Activated naive CD8-positive, alpha-beta T cell treated with anti-CD3 and anti-CD28 coated beads for 36 hours (primary cell): ENCODE data around the gene OGDH. TPM values are rescaled to one million over a fixed set of nuclear protein-coding genes. Genes with fewer than 3 reads are reported as not detected.
"Not testable (repeated sequence)": the region's sequence is repeated elsewhere in the genome, so short reads cannot be mapped to it uniquely, and the experiment has no call there.

Experiments used
- DNase-seq: peaks from one replicate; pipeline ENCODE4 v3.0.0; 2021
- H3K27ac Mint-ChIP-seq: one replicate; pipeline ENCODE4 v1.8.0; 2022; ENCODE audit warnings: mild to moderate bottlenecking, moderate library complexity, mixed read lengths
- H3K27me3 Mint-ChIP-seq: one replicate; pipeline ENCODE4 v1.8.0; 2022; ENCODE audit warnings: mild to moderate bottlenecking, mixed read lengths
- H3K36me3 Mint-ChIP-seq: one replicate; pipeline ENCODE4 v1.8.0; 2021; ENCODE audit warnings: mild to moderate bottlenecking, mixed read lengths
- H3K4me1 Mint-ChIP-seq: one replicate; pipeline ENCODE4 v1.8.0; 2021; ENCODE audit warnings: mixed read lengths
- H3K4me3 Mint-ChIP-seq: one replicate; pipeline ENCODE4 v1.8.0; 2022; ENCODE audit warnings: mild to moderate bottlenecking, moderate library complexity, mixed read lengths
- H3K9me3 Mint-ChIP-seq: one replicate; pipeline ENCODE4 v1.8.0; 2022; ENCODE audit warnings: mixed read lengths
- total RNA-seq, 2 experiments: library from RNA; stranded (reverse); gene quantifications; one replicate each; pipeline ENCODE4 v1.2.3, GENCODE V29; 2021

Gene OGDH
- total RNA-seq, 2 experiments from 2014 or later, result 75.8 to 77.9 TPM

DNA sequence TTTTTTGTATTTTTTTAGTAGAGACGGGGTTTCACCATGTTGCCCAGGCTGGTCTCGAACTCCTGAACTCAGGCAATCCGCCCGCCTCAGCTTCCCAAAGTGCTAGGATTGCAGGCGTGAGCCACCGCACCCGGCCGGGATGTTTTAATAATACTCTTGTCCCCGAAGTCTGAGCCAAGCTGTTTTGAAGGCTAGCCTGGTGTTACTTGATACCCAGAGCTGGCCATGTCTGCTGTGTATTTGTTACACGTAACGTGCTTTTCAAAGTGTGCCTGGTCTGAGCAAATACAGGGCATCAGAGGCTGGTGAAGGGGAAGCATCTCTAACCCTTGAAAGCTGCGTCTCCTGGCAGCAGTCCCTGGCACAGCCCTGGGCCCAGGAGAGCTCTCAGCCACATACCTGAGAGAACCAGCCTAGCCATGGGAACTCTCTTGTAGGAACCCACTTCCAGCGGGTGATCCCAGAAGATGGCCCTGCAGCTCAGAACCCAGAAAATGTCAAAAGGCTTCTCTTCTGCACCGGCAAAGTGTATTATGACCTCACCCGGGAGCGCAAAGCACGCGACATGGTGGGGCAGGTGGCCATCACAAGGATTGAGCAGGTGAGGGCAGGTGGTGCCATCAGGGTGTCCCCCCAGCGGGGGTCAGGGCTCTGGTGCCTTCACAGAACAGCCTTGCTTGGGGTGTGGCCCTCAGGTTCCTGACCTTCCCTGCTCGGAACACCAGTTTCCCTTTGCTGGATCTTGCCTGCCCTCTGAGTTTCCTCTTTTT, 100.5 kb downstream of the OGDH start:
- H3K9me3 Mint-ChIP-seq, result no peaks in the 10 kb centered on the region
- H3K27ac Mint-ChIP-seq, result no peak overlapping the region
- peaks cover under 1% of the 10 kb centered on the region for H3K4me1 Mint-ChIP-seq
- H3K36me3 Mint-ChIP-seq, result peaks cover 25% of the 10 kb centered on the region
- DNase-seq, result no peak
- H3K27me3 Mint-ChIP-seq, result no peaks in the 10 kb centered on the region
- no peak overlapping the region for H3K4me3 Mint-ChIP-seq

DNA sequence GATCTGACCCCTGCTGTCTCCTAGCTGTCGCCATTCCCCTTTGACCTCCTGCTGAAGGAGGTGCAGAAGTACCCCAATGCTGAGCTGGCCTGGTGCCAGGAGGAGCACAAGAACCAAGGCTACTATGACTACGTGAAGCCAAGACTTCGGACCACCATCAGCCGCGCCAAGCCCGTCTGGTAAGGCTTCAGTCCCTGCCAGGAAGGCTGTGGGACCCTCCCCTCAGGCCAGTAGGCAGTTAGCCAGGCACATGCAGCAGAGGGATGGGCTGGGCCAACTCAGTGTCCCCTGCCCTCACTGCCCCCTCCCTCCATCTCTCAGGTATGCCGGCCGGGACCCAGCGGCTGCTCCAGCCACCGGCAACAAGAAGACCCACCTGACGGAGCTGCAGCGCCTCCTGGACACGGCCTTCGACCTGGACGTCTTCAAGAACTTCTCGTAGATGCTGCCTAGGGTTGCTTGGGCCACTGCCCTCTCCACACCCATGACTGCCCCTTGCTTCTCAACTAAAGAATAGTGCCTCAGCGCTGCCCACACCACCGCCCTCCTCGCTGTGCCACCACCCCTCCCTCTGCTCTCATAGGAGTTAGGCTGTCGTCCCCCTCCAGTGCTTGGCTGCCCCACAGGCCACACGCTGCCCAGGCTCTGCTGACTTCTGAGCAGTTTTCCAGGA, 101.3 kb downstream of the OGDH start:
- H3K36me3 Mint-ChIP-seq, result peaks cover 20% of the 10 kb centered on the region
- no peak overlapping the region for H3K4me3 Mint-ChIP-seq
- no peak for DNase-seq
- H3K4me1 Mint-ChIP-seq, result peaks cover 4% of the 10 kb centered on the region
- no peaks in the 10 kb centered on the region for H3K9me3 Mint-ChIP-seq
- no peak overlapping the region for H3K27ac Mint-ChIP-seq
- no peaks in the 10 kb centered on the region for H3K27me3 Mint-ChIP-seq

DNA sequence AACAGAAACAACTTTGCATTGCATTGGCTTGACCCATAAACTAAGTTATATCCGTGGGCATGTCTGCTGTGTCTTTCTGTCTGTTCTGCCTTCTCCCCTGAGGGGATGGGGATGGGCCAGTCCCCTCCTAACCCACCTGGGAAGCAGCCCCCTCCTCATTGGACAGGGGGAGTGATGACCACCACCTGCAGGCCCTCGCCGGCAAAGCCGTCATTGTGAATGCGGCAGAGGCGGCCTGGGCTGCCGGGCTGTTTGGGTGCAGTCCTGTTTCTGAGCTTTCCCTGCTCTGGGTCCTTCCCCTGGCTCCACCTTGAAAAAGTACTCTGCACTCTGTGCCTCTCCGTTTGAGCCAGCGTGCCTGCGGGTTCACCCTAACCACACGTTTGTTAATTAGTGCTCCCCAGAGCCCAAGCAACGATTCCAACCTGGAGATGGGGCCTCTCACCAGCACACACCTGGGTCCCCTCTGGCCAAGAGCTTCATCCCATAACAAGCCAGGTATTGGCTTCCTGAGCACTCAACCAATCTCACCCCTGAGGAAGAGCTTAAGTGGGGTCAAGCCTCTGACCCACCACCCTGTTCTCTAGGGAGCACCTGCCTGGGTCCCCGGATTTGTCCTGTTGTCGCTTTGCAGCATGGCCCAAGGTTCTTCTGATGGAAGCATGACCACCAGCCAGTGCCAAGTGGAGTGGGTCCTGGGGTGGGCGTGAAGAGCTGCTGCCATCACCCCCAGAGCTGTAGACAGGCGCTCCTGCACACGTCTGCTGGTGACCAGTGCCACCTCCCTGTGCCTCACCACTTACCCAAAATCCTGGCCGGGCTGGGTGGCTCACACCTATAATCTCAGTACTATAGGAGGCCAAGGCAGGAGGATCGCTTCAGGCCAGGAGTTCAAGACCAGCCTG, 102.8 kb downstream of the OGDH start:
- H3K4me3 Mint-ChIP-seq, result no peak overlapping the region
- H3K36me3 Mint-ChIP-seq, result peaks cover 9% of the 10 kb centered on the region
- H3K27ac Mint-ChIP-seq, result no peak overlapping the region
- no peaks in the 10 kb centered on the region for H3K9me3 Mint-ChIP-seq
- no peaks in the 10 kb centered on the region for H3K27me3 Mint-ChIP-seq
- H3K4me1 Mint-ChIP-seq, result peaks cover 4% of the 10 kb centered on the region
- DNase-seq, result no peak

DNA sequence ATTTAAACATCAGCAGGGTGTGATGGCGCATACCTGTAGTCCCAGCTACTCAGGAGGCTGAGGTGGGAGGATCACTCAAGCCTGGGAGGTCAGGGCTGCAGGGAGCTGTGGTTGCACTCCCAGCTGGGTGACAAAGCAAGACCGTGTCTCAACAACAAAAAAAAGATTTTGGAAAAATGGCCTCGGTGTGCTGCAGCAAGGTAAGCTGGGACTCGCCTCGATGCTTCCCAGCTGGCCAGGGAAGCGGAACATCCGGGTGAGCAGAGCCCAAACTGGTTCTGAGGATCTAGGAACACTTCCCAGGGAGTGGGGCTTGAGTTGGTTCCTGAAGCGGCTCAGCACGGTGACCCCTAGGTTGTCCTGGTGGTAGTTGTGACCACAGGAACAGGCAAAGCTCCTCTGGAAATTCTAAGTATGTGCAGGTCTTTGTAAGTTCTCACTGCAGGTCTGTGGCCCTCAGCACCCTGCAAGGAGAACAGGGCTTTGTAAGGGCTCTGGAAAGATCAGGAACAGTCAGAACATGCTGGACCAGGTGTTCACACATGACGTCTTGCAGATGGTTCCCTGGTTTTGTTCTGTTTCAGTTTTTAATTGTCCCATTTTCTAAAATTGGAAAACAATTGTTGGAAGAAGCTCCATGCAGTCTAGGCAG, 103.6 kb downstream of the OGDH start:
- H3K4me3 Mint-ChIP-seq, result no peak overlapping the region
- H3K27me3 Mint-ChIP-seq, result no peaks in the 10 kb centered on the region
- no peaks in the 10 kb centered on the region for H3K9me3 Mint-ChIP-seq
- no peak overlapping the region for H3K27ac Mint-ChIP-seq
- no peak for DNase-seq
- H3K36me3 Mint-ChIP-seq, result peaks cover 7% of the 10 kb centered on the region
- H3K4me1 Mint-ChIP-seq, result peaks cover 4% of the 10 kb centered on the region

DNA sequence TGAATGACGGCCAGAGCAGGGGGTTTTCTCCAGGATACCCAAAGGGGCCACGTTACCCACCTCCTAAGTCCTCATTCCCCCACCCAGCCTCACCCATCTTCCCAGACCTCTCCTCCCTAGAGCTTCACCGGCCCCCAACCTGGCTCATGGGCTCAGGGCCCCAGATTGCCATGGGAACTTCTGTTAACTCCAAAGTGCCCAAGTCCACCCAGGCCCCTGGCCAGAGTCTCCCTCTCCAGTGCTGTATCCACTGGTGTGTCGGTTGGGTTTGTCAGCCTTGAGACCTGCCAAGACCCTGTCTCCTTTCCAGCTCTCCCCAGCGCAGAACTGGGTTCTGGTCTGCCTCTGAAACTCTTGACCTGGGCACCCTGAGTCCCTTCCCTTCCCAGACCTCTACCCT, 105.1 kb downstream of the OGDH start:
- no peak for DNase-seq
- Mint-ChIP-seq H3K4me1 (peaks cover 4% of the 10 kb centered on the region), H3K36me3 (no peaks in the 10 kb centered on the region), H3K4me3 (no peak overlapping the region), H3K27me3 (no peaks in the 10 kb centered on the region), H3K9me3 (no peaks in the 10 kb centered on the region), H3K27ac (no peak overlapping the region)

DNA sequence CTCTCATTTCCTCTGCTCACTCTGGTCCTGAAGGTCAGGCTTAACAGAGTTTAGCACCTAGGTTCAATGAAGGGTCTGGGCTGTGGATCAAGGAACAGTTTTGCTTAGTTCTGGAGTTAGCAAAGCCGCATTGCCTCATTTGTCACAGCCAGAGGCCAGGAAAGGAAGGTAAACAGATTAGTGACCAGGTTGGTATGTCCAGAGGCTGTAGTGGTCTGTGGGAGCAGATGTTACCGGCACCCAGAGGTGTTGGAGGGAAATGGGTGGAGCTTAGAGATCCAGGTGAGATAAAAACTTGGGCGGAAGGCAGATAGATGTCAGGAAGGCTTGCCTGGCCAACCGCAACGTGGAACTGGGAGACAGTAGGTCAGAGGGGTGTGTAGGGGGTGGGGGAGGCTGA, 105.6 kb downstream of the OGDH start:
- no peaks in the 10 kb centered on the region for H3K9me3 Mint-ChIP-seq
- peaks cover 4% of the 10 kb centered on the region for H3K4me1 Mint-ChIP-seq
- no peaks in the 10 kb centered on the region for H3K36me3 Mint-ChIP-seq
- no peak overlapping the region for H3K4me3 Mint-ChIP-seq
- DNase-seq, result no peak
- no peaks in the 10 kb centered on the region for H3K27me3 Mint-ChIP-seq
- H3K27ac Mint-ChIP-seq, result no peak overlapping the region

DNA sequence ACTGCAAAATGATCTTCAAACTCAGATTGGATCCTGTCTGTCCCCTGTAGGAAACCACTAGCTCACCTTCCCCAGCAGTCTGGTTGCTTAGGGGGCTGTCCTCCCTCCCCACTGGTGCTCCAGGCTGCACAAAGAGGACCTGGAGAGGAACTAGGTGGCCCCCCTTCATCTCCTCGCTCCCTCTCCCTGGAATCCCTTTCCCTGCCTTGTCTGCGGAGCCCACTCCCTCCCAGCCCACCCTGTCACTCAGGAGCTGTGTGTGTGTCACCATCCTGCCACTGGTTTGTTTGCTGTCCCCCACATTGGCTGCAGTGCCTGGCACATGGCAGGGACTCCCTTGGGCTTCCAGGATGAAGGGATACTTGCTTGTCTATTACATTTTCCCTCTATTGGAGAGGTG, 106.7 kb downstream of the OGDH start:
- H3K4me3 Mint-ChIP-seq, result no peak overlapping the region
- no peak for DNase-seq
- H3K27ac Mint-ChIP-seq, result no peak overlapping the region
- H3K9me3 Mint-ChIP-seq, result no peaks in the 10 kb centered on the region
- no peaks in the 10 kb centered on the region for H3K36me3 Mint-ChIP-seq
- no peaks in the 10 kb centered on the region for H3K27me3 Mint-ChIP-seq
- peaks cover 4% of the 10 kb centered on the region for H3K4me1 Mint-ChIP-seq

DNA sequence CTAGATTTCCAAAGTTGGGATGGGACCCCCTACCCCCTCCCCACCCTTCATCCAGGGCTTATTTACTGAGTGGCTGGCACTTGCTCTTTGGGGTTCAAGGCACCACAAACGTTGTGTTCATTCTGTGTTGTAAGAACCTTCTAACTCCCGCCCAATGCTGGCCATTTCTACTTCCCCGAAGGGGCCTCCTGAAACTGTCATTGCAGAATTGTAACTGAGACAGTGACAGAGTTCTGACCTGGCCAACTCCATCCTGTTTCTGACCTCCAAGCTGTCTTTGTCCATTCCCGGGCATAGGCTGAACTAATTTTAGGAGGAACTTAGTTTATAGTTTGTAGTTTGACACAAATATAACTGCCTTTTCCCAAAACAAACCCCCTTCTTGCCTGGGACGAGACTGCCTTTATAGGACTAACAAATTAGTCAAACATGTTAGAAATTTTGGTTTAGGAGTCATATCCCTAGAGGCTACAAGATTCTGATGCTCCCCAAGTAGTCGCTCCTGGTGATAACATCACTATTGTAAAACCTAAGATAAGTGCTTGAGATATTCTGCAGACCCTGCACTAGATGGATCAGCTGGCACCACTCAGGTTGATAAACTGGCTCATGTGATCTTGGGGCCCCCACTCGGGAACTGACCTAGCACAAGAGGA, 107.4 kb downstream of the OGDH start:
- H3K4me1 Mint-ChIP-seq, result peaks cover 4% of the 10 kb centered on the region
- H3K9me3 Mint-ChIP-seq, result no peaks in the 10 kb centered on the region
- no peak for DNase-seq
- no peak overlapping the region for H3K27ac Mint-ChIP-seq
- H3K27me3 Mint-ChIP-seq, result no peaks in the 10 kb centered on the region
- H3K36me3 Mint-ChIP-seq, result no peaks in the 10 kb centered on the region
- H3K4me3 Mint-ChIP-seq, result no peak overlapping the region

DNA sequence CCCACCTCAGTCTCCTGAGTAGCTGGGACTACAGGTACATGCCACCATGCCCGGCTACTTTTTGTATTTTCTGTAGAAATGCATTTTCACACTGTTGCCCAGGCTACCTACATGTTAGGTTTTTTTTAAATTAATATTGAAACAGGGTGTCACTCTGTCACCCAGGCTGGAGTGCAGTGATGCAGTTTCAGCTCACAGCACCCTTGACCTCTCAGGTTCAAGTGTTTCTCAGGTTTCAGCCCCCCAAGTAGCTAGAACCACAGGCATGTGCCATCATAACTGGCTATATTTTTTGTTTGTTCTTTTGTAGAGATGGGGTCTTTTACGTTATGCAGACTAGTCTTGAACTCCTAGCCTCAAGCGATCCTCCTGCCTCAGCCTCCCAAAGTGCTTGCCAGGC, 109.8 kb downstream of the OGDH start:
- Mint-ChIP-seq H3K27me3 (no peaks in the 10 kb centered on the region), H3K9me3 (peaks cover 2% of the 10 kb centered on the region), H3K4me1 (peaks cover 4% of the 10 kb centered on the region), H3K27ac (no peak overlapping the region), H3K4me3 (no peak overlapping the region), H3K36me3 (no peaks in the 10 kb centered on the region)
- no peak for DNase-seq

DNA sequence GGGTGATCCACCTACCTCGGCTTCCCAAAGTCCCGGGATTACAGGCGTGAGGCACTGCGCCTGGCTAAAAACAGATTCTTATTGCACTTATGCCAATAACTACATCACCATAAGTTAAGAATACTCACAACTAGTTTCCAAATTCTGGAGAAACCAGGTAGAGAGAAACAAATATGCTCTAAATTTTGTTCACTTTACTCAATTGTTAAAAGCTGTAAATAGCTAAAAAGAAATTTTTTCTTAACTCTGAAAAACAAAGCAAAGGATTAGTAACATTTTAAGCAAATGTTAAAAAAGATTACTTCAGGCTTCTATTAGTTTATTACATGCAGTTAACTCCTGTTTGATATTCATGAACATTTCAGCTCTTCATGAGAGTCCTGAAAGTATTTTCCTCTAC, 113.9 kb downstream of the OGDH start:
- no peaks in the 10 kb centered on the region for H3K27me3 Mint-ChIP-seq
- H3K27ac Mint-ChIP-seq, result no peak overlapping the region
- no peak for DNase-seq
- no peak overlapping the region for H3K4me3 Mint-ChIP-seq
- no peaks in the 10 kb centered on the region for H3K36me3 Mint-ChIP-seq
- H3K9me3 Mint-ChIP-seq, result peaks cover 4% of the 10 kb centered on the region
- no peaks in the 10 kb centered on the region for H3K4me1 Mint-ChIP-seq

DNA sequence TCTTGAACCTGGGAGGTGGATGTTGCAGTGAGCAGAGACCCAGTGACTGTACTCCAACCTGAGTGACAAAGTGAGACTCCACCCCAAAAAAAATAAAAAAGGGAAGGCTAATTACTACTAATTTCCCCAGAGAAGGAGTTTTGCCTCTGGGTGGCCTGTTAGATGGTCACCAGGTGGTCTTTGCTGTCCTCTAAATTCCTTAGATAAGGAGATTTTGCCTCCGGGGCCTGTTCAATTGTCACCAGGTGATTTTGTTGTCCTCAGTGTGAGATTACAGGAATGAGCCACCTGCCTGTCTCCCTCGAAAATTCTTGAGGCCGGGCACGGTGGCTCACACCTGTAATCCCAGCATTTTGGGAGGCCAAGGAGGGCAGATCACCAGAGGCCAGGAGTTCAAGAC, 117.8 kb downstream of the OGDH start:
- Mint-ChIP-seq H3K9me3 (peaks cover 4% of the 10 kb centered on the region), H3K4me1 (no peaks in the 10 kb centered on the region), H3K27me3 (peaks cover 4% of the 10 kb centered on the region), H3K36me3 (no peaks in the 10 kb centered on the region), H3K4me3 (no peak overlapping the region), H3K27ac (no peak overlapping the region)
- no peak for DNase-seq

DNA sequence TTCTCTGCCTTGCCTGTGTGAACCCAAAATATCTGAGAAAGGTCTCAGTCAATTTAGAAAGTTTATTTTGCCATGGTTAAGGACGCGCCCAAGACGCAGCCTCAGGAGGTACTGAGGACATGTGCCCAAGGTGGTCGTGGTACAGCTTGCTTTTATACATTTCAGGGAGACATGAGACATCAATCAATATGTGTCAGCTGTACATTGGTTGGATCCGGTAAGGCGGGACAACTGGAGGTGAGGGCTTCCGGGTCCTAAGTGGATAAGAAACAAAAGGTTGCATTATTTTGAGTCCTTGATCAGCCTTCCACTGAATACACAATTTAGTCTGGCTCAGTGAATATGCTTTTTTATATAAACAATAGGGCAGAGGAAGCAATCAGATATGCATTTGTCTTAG, 119.8 kb downstream of the OGDH start:
- not testable (repeated sequence) for H3K4me3 Mint-ChIP-seq, H3K9me3 Mint-ChIP-seq, H3K27ac Mint-ChIP-seq, H3K4me1 Mint-ChIP-seq, H3K36me3 Mint-ChIP-seq, DNase-seq, H3K27me3 Mint-ChIP-seq

DNA sequence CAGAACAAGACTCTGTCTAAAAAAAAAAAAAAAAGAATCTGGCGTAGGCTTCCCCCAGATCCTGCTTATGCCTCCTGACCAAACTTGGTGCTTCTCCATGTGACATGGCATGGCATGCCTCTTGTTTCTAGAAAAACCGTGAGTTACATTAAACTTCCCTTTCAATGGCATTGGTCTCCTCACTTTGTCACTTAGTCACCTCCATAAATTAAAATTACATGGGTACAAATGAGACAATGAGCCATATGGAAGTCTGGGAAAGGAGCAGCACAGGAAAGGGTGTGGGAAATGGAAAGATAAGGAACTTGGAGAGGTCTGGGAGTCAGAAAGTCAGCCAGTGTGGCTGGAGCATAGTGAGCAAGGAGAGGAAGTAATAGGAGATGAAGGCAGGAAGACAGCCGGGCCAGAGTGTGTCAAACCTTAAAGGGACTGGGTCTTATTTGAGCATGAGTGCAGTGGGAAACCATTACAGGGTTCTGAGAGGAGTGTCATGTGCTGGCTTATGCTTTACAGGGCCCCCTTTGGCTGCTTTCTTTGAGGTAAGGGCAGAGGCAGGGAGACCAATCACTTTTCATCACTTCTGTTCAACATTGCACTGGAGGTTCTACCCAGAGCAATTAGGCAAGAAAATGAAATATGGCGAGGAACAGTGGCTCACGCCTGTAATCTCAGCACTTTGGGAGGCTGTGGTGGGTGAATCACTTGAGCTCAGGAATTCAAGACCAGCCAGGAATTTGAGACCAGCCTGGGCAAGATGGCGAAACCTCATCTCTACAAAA, 120.9 kb downstream of the OGDH start:
- Mint-ChIP-seq H3K27me3 (peaks cover 4% of the 10 kb centered on the region), H3K4me1 (no peaks in the 10 kb centered on the region), H3K4me3 (no peak overlapping the region), H3K9me3 (no peaks in the 10 kb centered on the region), H3K27ac (no peak overlapping the region), H3K36me3 (no peaks in the 10 kb centered on the region)
- no peak for DNase-seq

DNA sequence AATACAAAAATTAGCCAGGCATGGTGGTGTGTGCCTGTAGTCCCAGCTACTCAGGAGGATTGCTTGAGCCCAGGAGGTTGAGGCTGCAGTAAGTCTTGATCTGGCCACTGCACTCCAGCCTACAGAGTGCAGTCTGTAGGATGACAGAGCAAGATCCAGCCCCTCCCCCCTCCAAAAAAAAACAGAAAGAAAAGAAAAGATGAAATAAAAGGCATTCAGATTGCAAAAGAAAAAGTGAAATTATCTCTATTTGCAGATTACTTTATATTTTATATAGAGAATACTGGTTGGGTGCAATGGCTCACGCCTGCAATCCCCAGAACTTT, 121.5 kb downstream of the OGDH start:
- H3K4me3 Mint-ChIP-seq, result no peak overlapping the region
- H3K27me3 Mint-ChIP-seq, result peaks cover 4% of the 10 kb centered on the region
- no peak for DNase-seq
- no peaks in the 10 kb centered on the region for H3K4me1 Mint-ChIP-seq
- H3K36me3 Mint-ChIP-seq, result no peaks in the 10 kb centered on the region
- H3K9me3 Mint-ChIP-seq, result no peaks in the 10 kb centered on the region
- H3K27ac Mint-ChIP-seq, result no peak overlapping the region
